ENCODE measurements around the gene GNAZ. TPM values are rescaled to one million over a fixed set of nuclear protein-coding genes. Genes with fewer than 3 reads are reported as not detected.

Gene GNAZ
- polyA plus RNA-seq, 2 of the 4 experiments (the other 2 are of a cell fraction): 1.9 to 2.5 TPM

- TF ChIP-seq MYC (IDR thresholded peaks at IDR 0.05; ENCODE audit: borderline replicate concordance, low read length) (no peak), ZC3H11A (IDR thresholded peaks at IDR 0.05) (no peak), ELK1 (IDR thresholded peaks at IDR 0.05; ENCODE audit: low read depth, low read length) (no peak), HEYL (CRISPR knock-in tag; IDR thresholded peaks at IDR 0.05) (no peak), EHF (CRISPR knock-in tag; IDR thresholded peaks at IDR 0.05) (no peak), RFX5 (IDR thresholded peaks at IDR 0.05) (no peak)
- TF ChIP-seq, protein P1, sequence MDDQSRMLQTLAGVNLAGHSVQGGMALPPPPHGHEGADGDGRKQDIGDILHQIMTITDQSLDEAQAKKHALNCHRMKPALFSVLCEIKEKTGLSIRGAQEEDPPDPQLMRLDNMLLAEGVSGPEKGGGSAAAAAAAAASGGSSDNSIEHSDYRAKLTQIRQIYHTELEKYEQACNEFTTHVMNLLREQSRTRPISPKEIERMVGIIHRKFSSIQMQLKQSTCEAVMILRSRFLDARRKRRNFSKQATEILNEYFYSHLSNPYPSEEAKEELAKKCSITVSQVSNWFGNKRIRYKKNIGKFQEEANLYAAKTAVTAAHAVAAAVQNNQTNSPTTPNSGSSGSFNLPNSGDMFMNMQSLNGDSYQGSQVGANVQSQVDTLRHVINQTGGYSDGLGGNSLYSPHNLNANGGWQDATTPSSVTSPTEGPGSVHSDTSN (IDR thresholded peaks at IDR 0.05): no peak
These were observed 22.9 kb downstream of the GNAZ start (continued) for GRCh38 chr22:23093051-23093788.

- H3K4me1 ChIP-seq: no peaks in the 10 kb centered on the region
- FAIRE-seq (no peak), DNase-seq (ENCODE audit: low read depth in 1 of 2, low spot score in 1 of 2) (no peak), ATAC-seq (no peak)
- no peak overlapping the region for H3K27ac ChIP-seq
- POLR2A ChIA-PET: no interaction called here
- CTCF ChIA-PET: interaction anchor here (0.9 kb wide), 1 partner anchor 170 kb away, joined by 3 read pairs; no protein-coding TSS in a partner anchor
- no peak for TF ChIP-seq HOXB5 (CRISPR knock-in tag; IDR thresholded peaks at IDR 0.05)
- TF ChIP-seq, protein P2, sequence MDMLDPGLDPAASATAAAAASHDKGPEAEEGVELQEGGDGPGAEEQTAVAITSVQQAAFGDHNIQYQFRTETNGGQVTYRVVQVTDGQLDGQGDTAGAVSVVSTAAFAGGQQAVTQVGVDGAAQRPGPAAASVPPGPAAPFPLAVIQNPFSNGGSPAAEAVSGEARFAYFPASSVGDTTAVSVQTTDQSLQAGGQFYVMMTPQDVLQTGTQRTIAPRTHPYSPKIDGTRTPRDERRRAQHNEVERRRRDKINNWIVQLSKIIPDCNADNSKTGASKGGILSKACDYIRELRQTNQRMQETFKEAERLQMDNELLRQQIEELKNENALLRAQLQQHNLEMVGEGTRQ (IDR thresholded peaks at IDR 0.05): no peak
- TF ChIP-seq E2F6 (IDR thresholded peaks at IDR 0.05; ENCODE audit: borderline replicate concordance, low read depth): no peak
- TF ChIP-seq, protein P3, sequence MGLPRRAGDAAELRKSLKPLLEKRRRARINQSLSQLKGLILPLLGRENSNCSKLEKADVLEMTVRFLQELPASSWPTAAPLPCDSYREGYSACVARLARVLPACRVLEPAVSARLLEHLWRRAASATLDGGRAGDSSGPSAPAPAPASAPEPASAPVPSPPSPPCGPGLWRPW (IDR thresholded peaks at IDR 0.05): no peak
- no peak for TF ChIP-seq HOXB13 (CRISPR knock-in tag; IDR thresholded peaks at IDR 0.05; ENCODE audit: low read depth)
- no peak for TF ChIP-seq CBX8 (IDR thresholded peaks at IDR 0.05)
- no peak for TF ChIP-seq CHD4 (IDR thresholded peaks at IDR 0.05; ENCODE audit: borderline replicate concordance)
- TF ChIP-seq, protein P4, sequence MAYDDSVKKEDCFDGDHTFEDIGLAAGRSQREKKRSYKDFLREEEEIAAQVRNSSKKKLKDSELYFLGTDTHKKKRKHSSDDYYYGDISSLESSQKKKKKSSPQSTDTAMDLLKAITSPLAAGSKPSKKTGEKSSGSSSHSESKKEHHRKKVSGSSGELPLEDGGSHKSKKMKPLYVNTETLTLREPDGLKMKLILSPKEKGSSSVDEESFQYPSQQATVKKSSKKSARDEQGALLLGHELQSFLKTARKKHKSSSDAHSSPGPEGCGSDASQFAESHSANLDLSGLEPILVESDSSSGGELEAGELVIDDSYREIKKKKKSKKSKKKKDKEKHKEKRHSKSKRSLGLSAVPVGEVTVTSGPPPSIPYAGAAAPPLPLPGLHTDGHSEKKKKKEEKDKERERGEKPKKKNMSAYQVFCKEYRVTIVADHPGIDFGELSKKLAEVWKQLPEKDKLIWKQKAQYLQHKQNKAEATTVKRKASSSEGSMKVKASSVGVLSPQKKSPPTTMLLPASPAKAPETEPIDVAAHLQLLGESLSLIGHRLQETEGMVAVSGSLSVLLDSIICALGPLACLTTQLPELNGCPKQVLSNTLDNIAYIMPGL (CRISPR knock-in tag; IDR thresholded peaks at IDR 0.05; ENCODE audit: borderline replicate concordance): no peak
- TF ChIP-seq RAD21 (conservative IDR thresholded peaks at IDR 0.05 in 1 of 2, IDR thresholded peaks at IDR 0.05 in 1 of 2): no peak
- no peak for TF ChIP-seq FOXS1 (CRISPR knock-in tag; IDR thresholded peaks at IDR 0.05)
- H3K4me2 ChIP-seq: no peak overlapping the region
- no peaks in the 10 kb centered on the region for H3K9me3 ChIP-seq
- H3K4me3 ChIP-seq: no peak overlapping the region
- 77% methylated on average over 6 of the region's 9 CpGs for WGBS (ENCODE audit: missing lambda C conversion rate)
These were observed 23.9 kb downstream of the GNAZ start for GRCh38 chr22:23094260-23094659.

Data from A549 (cell line).